ENCODE measurements around the gene HTR3B.
"Not testable (repeated sequence)": the region's sequence is repeated elsewhere in the genome, so short reads cannot be mapped to it uniquely, and the experiment has no call there.

The HTR3B gene

GRCh38 chr11:113884361-113884836 lies 20.2 kb upstream of the HTR3B start:
- DNase-seq = no peak

- no peak for DNase-seq
Observed at GRCh38 chr11:113885897-113886296, 18.7 kb upstream of the HTR3B start.

GRCh38 chr11:113888848-113889247 lies 15.7 kb upstream of the HTR3B start:
- DNase-seq = no peak

- no peak for DNase-seq
Observed at GRCh38 chr11:113894421-113894996, 10.1 kb upstream of the HTR3B start.

GRCh38 chr11:113895367-113896155 lies 9.0 kb upstream of the HTR3B start:
- DNase-seq = no peak

GRCh38 chr11:113896156-113896879 lies 8.3 kb upstream of the HTR3B start:
- DNase-seq = peak in 4 of 6 experiments; percentile 4 to 43 (median 26)

- no peak for DNase-seq
Observed at GRCh38 chr11:113901141-113901540, 3.5 kb upstream of the HTR3B start.

- no peak for DNase-seq
Observed at GRCh38 chr11:113906038-113906437, 1.4 kb downstream of the HTR3B start.

GRCh38 chr11:113906516-113906915 lies 1.9 kb downstream of the HTR3B start:
- no peak for DNase-seq

- no peak for DNase-seq
Observed at GRCh38 chr11:113907152-113907551, 2.6 kb downstream of the HTR3B start.

- no peak for DNase-seq
Observed at GRCh38 chr11:113907681-113908080, 3.1 kb downstream of the HTR3B start.

GRCh38 chr11:113908098-113908497 lies 3.5 kb downstream of the HTR3B start:
- no peak for DNase-seq

- not testable (repeated sequence) for DNase-seq
Observed at GRCh38 chr11:113911491-113911890, 6.9 kb downstream of the HTR3B start.

GRCh38 chr11:113923572-113923971 lies 19.0 kb downstream of the HTR3B start:
- no peak for DNase-seq

GRCh38 chr11:113926273-113927197 lies 21.9 kb downstream of the HTR3B start:
- no peak for DNase-seq

GRCh38 chr11:113928311-113928710 lies 23.7 kb downstream of the HTR3B start:
- no peak for DNase-seq

GRCh38 chr11:113932788-113933187 lies 28.2 kb downstream of the HTR3B start:
- DNase-seq = no peak

- DNase-seq = not testable (repeated sequence)
Observed at GRCh38 chr11:113934193-113934592, 29.6 kb downstream of the HTR3B start.

- DNase-seq = no peak
Observed at GRCh38 chr11:113934761-113935160, 30.2 kb downstream of the HTR3B start.

- no peak for DNase-seq
Observed at GRCh38 chr11:113935858-113936257, 31.3 kb downstream of the HTR3B start.

- DNase-seq = no peak
Observed at GRCh38 chr11:113937918-113938317, 33.3 kb downstream of the HTR3B start.

- no peak for DNase-seq
Observed at GRCh38 chr11:113942256-113942655, 37.7 kb downstream of the HTR3B start.

- DNase-seq = not testable (repeated sequence)
Observed at GRCh38 chr11:113946162-113946561, 41.6 kb downstream of the HTR3B start.
